ENCODE data around the gene LRSAM1.

LRSAM1 gene

DNA sequence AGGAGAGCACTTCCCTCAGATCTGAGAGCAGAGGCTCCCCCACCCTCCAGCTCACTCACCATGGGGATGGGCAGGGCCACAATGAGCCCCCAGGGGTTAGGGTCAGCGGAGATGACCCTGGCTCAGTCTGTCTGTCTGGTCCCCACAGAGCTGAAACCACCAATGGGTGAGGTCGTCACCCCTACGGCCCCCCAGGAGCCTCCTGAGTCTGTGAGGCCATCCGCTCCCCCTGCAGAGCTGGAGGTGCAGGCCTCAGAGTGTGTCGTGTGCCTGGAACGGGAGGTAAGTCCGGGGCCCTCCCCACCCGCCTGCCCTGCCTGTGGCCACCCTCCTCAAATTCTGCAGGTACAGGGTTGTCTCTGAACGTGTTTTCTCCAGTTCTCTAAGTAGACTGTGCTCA is 49.6 kb downstream of the LRSAM1 start:
- no peak for DNase-seq

DNA sequence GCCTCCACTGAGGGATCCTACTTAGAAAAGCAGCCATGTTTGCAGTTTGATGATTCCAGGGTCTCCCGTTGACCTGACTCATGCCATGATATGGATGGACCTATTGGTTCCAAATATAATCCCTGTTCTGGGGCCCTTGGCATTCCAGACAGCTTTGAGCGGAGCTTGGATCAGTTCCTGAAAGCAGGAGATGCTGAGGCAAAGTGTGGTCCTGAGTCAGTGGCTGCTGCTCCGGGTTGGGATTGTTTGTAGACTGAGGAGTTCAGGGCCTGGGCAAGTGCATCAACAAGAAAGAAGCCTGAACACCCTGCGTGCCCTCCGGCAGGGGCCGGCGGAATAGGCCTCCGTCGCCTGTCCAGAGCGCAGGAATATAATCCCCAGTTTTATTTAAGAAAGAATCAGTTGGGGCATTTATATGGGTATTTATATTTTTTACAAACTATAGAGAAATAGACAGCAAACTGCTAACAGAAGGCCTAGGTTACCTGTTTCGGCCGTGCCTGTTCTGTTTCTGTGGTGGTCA is 50.6 kb downstream of the LRSAM1 start:
- no peak for DNase-seq

DNA sequence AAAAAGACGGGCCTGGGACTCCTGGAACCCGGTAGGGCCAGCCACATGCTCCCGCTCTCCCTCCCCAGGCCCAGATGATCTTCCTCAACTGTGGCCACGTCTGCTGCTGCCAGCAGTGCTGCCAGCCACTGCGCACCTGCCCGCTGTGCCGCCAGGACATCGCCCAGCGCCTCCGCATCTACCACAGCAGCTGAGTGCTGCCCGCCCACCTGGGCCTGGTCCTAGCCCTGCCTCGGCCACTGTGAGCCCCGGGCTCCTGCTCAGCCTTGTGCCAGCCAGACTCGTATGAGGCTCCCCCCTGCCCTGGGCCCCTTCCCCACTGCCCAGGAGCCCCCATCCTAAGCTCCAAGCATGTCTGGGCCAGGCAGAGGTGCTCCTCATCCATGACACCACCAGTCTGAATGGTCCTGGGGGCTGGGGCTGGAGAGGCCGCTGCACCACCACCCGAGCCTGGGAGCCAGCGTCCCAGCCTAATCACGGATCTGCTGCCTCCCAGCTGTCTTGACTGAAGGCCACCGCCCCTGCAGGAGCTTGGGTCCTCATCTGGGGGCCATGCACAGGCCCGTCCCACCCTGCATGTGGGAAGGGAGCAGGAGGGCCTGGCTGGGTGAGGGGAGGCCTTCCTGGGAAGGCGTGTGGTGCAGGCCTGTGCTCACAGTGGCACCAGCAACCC is 51.5 kb downstream of the LRSAM1 start:
- DNase-seq: no peak

DNA sequence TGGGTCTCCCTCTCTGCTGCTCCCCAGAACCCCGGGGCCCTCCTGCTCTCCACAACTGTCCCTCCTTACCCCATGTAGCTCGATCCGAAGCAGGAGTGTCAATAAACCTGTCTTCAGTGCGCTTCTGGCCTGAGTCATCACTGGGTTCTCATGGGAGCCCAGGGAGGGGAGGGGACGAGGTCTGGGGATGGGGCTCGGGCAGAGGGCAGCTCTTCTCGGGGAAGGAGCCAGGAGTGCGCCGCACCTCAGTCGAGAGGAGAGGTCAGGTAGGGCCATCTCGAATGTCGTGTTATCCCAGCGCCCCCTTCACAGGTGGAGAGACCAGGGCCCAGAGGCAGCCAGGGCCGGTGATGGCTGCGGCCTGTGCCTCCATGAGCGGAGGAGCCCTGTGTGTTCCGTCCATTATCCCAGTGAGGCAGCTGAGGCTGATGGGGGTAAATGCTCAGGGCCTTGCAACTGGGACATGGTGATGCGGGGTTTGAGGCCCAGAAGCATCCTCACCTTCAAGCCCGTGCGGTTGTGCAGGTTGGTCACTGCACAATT is 52.1 kb downstream of the LRSAM1 start:
- DNase-seq: no peak

DNA sequence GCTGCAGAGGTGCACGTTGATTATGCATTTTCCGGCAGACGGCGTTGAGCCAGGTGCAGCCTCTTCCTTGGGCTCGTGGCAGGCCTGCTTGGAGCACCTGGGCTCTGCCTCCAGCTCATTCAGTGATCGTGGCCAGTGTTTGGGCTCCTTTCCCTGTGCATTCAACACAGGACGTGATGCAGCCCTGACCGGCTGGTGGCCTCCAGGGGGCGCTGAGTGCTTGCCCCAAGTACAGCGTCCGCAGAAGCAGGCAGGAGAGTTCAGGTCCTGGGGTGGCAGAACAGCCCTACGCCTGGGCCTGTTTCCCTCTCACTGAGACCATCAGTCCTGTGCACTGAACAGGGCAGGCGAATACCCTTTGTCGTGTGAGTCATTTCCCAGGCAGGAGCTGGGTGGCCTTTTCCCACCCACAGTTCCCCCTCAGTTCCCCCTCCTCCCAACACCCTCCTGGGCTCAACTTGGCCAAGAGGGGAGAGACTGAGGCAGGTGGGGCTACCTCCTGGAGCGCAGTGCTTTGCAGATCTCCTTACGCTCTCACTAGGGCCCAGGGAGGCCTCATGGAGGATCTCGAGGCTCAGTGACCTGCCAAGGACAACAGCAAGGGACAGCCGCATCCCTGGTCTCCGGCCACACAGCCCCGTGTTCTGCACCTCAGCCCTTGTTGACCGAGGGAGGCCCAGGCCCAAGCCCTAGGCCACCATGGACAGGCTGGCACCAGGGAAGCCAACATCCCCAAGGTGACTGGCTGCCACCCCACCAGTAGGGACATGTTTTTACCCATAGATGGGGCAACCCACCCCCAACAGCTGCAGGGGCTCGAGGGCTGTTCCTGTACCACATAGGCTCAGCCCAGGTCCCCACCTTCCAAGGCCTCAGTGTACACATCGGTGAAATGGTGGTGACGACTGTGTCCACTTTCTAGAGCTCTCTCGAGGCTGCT is 52.9 kb downstream of the LRSAM1 start:
- peak; percentile 15 to 82 for DNase-seq

DNA sequence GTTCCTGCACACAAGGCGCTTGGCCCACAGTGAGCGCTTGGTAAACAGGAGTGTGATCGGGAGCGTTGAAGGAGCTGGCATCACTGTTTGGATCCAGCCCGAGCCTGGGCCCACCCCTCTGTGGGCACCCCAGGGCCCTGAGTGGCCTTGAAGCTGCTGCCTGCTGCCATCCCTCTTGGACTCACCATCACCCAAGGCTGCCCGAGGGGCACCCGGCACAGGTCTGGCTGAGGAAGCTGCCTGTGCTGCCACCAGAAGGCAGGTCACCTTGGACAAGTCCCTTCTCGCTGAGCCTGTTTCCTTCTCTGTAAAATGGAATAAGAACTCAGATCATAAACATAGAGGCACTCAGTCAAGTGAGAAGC is 53.6 kb downstream of the LRSAM1 start:
- DNase-seq: no peak

DNA sequence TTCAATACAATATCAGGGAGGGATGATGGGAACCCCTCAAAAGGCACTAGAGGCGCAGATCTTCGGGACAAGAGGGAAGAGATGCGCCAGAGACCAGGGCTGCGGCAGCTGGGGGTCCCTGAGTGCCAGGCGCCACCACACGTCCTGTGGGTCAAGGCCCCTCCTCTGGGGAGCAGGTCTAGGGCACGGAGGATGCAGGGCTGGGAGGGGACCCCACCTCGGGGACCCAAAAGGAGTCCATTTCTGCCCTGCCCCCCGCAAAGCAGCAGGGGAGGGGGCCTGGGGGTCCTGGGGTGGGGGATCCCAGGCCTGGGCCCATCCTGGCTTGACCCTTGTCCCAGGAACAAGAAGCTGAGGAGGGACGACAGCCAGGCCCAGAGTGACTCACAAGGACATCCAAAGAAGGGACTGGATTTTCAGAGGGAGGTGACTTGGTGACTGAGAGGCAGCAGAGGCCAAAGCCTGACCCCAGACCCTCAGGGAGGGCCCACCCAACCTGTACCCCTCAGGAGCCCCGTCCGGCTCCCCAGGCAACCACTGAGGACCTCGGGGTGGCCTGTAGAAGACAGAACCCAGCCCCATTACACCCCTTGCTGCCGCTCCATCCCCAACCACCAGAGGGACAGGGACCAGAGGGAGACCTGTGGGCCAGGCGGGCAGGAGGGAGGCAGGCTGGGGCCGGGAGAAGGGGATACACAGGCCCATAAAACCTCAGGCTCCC is 54.2 kb downstream of the LRSAM1 start:
- DNase-seq: peak in 1 of 2 experiments; percentile 35

DNA sequence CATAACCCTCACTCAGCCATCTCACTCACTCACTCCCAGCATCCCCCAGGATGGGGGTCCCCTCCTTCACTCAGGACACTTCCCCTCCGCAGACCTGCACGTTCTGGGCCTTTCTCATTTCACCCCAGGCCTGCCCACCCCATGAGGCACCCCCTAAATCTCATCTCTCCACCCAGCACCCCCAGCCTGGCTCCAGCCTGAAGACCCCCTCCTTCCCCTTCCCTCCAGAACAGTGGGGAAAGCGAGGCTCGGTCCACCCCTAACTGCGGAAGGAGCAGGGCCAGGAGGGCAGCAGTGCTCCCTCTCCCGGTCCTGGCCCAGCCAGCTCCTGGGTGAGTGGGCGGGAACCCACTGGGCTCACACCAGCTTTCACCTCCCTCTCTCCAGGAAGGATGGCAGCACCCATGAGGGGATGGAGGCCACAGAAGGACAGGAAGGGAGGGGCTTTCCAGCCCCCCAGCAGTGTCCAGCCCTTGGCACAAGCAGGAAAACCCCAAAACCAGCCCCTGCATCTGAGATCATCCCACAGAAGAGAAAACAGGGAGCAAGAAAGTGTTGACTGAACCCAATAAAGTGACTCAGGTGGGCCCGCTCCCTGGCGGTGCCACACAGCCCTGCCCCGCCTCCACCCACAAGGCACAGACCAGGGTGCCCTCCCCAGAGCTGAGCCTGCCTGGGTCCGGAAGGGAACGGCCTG is 55.0 kb downstream of the LRSAM1 start:
- no peak for DNase-seq

DNA sequence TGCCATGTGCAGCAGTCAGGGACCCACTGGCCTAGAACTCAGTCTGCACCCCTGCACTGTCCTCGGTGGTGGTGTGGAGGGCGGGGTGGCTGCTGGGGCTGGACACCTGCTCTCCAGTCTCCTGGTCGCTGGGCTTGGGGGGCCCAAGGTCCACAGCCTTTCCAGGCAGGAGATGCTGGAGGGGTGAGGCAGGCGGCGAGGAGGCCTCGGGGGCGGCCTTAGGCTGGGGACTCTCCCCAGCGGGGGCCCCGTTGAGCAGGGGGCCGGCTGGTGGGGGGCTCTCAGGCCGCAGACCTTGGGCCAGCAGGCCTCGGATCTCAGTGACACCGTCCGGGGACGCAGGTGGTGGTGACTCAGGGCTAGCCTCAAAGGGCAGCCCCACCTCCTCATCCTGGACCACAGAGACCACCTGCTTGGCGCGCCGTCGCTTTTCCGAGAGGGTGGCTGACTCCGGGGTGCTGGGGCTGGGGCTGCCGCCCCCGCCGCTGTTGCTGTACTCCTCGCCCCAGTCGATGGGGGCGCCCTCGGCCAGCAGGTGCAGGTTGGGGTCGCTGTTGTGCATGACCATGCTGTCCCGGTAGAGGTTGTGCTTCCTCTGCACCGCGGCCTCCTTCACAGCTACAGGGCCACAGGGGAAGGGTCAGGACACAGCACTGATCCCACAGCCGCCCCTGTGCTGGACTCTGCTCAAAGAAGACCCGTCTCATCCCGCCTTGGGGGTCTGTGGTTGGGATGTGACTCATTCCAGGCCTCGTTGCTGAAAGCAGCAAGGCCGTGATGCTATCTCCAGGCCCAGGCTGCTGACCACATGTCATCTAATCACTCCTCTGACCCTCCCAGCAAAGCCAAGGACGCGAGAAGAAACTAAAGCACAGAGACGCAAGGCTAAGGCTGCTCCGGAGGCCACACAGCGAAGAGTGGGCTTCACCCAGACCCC is 55.8 kb downstream of the LRSAM1 start:
- DNase-seq: no peak

DNA sequence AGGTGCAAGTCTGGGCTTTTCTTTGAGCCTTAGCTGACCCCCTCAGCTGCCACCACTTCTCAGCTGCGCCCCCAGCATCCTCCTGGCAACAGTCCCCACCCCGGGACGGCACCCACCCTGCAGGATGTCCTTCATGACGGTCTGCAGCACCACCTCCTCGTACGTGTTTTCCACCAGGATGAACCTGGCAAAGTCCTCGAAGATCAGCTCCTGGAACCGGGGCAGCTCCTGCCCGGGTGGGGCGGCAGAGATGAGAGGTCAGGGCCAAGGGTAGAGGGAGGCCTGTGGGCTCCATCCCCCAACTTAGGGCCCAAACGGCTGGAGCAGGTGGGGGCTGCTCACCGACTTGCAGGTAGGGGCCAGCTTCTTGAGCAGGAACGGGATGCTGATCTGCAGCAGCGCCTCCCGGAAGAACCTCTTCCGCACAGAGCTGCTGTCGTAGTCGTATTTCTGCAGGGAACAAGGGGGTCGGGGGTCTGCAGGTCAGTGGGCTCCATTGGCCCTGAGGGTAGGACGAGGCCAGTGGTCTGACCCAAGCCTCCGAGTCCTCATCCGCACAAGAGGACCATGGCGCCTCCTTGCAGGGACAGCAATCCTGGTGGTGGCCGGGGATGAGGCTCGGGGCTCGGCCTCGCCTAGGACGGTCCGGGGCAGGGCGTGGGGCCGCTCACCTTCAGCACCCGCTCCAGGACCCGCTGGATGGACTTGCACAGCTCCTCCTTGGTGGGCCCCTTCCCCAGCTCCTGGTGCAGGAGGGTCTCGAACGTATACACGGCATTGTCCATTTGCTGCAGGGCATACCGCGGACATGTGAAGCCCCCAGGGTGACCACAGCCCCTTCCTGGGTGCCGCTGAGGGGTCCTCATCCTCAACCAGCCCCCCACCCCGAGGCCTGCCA is 56.7 kb downstream of the LRSAM1 start:
- DNase-seq: no peak

DNA sequence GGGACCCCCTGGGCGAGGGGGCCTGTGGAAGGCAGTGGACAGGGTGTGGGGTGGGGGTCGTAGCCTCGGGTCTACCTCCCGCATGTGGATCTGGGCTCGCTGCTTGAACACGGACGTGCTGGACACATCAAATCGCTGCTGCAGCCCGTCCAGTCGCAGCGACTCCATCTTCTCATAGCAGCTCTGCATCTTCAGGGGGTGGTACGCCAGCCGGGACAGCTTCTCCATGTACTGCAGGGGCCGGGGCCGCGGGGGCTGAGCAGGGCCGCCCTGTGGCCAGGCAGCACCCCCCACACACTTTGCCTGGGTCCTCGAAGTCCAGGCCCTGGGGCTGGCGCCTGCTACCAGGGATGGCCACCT is 57.6 kb downstream of the LRSAM1 start:
- DNase-seq: no peak

DNA sequence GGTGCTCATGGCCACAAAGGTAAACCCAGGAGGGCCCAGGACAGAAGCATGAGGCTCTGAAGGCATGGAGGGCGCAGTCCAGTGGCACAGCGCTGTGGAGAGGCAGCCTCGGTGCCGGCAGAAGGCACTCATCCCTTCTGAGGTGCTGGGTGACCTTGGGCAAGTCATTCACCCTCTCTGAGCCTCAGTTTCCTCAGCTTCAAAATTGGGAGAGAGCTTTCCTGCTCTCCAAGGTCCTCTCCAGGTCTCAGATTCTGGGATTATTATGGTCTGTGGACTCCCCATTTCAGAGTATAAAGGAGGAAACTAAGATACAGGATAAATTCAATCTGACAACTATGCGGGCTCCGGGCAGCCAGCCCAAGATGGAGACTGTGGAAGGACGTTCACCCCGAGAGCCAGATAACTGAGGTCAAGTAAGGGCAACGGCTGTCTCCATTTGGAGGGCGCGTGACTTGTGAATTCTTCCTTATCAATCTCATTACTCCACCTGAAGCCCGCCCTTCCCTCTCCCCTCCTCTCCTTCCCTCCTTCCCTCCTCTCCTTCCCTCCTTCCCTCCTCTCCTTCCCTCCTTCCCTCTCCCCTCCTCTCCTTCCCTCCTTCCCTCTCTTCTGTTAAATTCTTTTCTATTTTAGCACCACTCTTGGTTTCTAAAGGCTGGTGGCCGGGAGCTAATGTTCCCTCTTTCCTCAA is 58.1 kb downstream of the LRSAM1 start:
- no peak for DNase-seq

DNA sequence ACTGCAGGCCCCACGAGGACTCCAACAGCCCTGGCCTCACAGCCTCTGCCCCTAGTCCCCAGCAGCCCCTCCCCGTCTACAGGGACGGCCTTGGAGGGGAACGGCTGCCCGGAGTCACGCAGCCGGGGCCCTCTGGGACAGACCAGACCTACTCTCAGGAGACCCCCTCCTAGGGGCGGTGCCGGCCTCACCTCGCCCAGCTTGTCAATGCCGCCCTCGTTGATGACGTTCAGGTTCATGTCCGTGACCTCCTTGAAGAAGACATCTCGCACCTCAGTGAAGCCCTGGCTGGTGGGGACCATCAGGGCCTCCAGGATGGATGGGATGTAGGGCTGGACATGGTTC is 58.6 kb downstream of the LRSAM1 start:
- no peak for DNase-seq

DNA sequence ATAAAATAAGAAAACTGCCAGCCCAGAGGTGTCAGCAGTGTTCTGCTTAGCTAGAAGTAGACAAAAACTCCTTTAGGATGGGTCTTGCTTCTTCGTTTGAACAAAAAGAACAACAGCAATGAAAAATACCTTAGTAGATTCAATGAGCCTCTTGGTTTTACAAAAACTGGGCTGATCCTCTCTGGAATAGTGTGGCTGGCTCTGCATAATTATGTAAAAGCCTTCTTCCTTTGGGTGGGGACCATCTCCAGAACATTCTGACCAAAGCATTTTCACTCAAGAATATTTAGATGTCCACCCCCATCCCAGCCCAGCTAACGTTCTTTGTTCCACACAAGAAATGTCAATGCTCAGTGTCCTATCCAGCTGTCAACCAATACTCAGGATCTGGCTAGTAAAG is 63.2 kb downstream of the LRSAM1 start:
- DNase-seq: no peak

DNA sequence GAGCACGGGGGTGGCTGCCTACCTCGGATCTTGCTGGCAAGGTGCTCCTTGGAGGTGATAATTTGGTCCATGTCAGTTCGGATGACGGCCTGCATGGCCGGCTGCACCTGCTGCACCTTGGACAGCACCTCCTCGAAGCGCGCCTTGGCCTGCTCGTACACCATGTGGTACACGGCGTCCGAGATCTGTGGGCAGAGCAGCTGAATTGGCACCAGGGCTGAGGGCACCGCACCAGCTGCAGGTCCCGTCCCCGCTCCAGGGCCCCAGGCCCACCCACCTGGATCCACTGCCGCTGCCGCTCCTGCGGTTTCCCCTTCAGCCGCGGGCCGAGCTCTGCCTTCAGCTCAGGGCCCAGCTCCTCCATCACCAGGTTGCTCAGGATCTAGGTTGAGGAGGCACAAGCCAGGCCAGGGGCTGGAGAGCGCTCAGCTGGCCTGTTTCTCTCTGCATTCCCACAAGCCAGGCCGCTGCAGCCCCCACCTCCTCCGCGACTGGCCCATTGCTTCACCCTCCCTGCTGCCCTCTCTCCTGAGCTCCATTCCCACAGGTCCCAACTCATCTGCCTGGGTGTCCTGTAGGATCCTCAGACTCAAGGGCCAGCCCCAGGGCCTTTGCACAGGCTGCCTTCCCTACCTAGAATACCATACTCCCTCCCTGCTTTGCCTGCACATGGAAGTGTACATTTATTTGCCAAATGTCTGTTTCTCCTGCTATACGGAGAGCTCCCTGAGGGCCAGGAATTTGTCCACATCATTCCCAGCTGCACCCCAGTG is 65.7 kb downstream of the LRSAM1 start:
- no peak for DNase-seq

DNA sequence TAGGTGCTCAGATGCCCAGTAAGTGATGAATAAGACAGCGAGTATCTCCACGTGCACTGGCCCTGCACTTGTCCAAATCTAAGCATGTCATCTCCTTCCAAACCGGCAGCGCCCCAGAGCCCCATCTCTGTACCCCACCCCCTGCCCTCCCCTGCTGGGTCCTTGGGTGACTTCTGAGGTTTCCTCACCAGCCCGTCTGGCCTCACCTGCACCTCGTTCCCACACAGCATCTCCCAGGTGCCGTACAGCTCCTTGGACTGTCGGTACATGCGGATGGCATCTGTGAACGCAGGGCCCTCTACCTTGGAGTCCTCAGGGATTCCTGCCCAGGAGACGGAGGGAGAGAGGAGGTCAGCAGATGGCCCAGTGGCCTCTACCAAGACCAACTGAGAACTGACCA is 66.3 kb downstream of the LRSAM1 start:
- no peak for DNase-seq

DNA sequence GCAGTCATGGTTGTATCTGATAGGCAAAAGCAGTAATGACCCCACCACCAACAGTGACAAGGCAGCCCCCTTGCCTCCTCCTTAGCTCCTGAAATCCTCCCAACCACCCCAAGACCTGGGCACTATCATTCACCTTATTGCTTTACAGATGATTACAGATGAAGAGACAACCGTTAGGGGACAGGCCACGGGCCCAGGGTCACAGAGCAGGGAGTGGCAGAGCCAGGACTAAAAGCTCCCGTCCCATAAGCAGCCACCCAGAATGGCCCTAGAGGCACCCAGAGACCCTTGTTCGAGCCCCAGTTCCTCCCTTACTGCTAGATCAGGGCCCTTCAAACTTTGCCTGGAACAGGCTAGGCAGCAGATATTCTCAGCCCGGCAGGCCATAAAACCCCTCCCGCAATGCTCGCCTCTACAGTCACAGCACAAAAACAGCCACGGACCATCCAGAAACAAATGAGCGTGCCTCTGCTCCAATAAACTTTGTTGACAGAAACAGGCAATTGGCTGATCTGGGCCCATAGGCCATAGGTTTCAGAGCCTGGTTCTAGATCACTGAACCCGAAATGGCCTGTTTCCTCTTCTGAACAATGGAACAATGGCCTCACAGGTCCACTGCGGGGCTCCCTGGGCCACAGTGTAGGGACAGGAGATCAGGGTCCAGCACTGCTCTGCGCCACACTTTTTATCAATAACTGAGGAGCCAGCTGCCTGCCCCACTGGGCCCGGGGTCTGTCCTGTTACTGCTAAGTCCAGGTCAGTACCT is 67.0 kb downstream of the LRSAM1 start:
- no peak for DNase-seq
